Right kidney (tissue), 1 donor: ENCODE results near the gene ACOT7.
A peak's percentile ranks its signal among the peaks of the same experiment; 100 is the strongest.

Source experiments
- DNase-seq: peaks from one replicate; pipeline ENCODE4 v3.0.0-alpha.2; 2016

The ACOT7 gene

GRCh38 chr1:6345009-6345408 is 48.6 kb downstream of the ACOT7 start:
- no peak for DNase-seq

GRCh38 chr1:6343506-6344405 is 49.8 kb downstream of the ACOT7 start:
- DNase-seq, result peak; percentile 65

DNA sequence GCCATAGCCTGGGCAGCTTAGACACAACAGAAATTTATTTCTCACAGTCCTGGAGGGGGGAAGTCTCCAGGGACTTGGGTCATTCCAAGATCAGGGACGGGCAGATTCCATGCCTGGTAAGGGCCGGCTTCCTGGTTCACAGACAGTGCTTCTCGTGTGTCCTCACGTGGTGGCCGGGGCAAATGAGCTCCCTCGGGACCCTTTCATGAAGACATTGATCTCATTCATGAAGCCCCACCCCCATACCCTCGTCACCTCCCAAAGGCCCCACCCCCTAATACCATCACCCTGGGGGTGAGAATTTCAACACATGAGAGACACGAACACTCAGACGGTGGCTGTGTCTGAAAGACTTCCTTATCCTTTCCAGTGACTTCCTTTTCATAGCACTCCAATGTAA is 51.5 kb downstream of the ACOT7 start:
- no peak for DNase-seq

DNA sequence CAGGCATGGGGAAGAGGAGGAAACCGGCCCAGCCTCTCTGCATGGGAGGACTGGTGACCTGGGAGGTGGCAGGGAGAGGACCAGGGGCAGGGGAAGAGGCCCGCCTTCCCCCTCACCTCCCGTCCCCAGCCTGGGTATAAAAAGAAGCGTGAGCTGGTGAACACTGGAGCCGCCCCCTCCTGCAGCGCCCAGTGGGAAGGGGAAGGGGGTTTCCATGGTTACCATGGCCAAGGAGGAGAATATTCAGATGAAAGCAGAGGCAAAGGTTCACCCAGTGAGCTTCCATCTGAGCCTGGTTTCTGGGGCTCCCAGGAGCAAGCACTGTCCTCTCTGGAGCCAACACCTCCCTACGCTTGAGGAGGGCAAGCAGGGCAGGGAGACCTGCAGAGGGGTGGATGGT is 54.9 kb downstream of the ACOT7 start:
- no peak for DNase-seq

- DNase-seq, result no peak
These were observed 56.6 kb downstream of the ACOT7 start for GRCh38 chr1:6336776-6337622.

GRCh38 chr1:6334261-6334993 is 59.1 kb downstream of the ACOT7 start:
- DNase-seq, result no peak

GRCh38 chr1:6332821-6333220 is 60.7 kb downstream of the ACOT7 start:
- DNase-seq, result no peak

GRCh38 chr1:6331543-6332273 is 61.9 kb downstream of the ACOT7 start:
- peak; percentile 27 for DNase-seq

DNA sequence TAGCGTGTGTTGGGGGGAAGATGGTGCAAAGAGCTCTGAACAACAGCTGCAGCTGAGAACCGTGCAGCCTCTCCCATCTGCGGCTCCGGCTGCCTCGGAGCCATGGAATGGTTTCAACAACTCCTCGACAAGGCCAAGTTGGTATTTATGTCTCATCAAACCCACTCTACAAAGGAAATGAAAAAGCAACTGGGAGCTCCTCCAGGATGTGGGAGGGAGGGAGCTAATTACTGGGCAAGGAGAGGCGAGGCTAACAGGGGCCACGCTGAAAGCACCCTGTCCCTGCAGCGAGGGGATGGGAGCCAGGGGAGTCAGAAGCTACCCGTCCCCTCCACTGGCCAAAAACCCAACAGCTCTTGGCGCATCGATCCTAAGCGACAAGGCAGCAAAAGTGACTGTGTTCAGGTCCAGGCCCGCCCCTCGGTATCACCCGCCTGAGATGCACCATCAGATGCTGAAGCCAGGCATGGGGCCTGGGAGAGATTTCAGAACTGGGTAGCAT is 63.1 kb downstream of the ACOT7 start:
- DNase-seq, result peak; percentile 22

GRCh38 chr1:6329851-6330250 is 63.7 kb downstream of the ACOT7 start:
- peak; percentile 22 for DNase-seq

- no peak for DNase-seq
These were observed 64.2 kb downstream of the ACOT7 start for GRCh38 chr1:6329396-6329795.

DNA sequence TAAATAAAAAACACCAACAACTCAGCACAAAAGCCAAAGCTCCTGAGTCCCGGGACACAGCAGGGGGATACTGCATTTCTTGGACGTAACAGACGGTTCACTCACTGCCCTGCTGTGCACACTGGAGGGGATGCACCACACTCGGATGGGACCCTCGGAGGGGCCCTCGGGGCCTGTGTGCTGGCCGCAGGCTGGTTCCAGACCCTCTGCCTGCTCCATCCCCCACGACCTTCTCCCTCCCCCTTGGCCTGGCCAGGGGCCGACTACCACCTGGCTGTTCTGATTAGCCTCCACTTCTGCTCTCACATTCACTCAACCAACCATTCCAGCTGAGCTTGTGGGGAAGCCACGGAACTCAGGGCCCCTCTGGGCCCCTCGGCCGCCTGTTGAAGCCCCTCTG is 64.9 kb downstream of the ACOT7 start:
- DNase-seq, result no peak

DNA sequence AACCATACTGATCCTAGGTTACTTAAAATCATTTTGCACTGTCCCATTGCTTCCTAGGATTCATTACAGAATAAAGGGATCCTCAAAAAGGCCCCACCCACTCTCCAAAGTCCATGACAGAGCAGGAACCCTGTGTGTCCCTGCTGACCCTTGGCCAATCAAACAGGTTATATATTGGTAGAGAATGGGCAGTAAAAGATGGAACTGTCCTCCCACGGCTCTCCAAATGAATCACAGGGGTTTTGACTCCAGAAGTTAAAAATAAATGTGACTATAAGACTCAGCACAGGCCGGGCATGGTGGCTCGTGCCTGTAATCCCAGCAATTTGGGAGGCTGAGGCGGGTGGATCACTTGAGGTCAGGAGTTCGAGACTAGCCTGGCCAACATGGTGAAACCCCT is 65.5 kb downstream of the ACOT7 start:
- DNase-seq, result no peak

GRCh38 chr1:6325482-6325881 is 68.1 kb downstream of the ACOT7 start:
- DNase-seq, result no peak

GRCh38 chr1:6322161-6322560 is 71.4 kb downstream of the ACOT7 start:
- DNase-seq, result no peak

GRCh38 chr1:6321205-6321604 is 72.4 kb downstream of the ACOT7 start:
- no peak for DNase-seq

- DNase-seq, result no peak
These were observed 76.3 kb downstream of the ACOT7 start for GRCh38 chr1:6317098-6317760.

- peak; percentile 24 for DNase-seq
These were observed 77.1 kb downstream of the ACOT7 start for GRCh38 chr1:6316240-6317097.

- no peak for DNase-seq
These were observed 79.1 kb downstream of the ACOT7 start for GRCh38 chr1:6314503-6314902.
